CD4-positive, alpha-beta T cell treated with Interleukin-4 for 1 hour (primary cell): ENCODE results near the gene CDH24.

Experiments used
- DNase-seq, 2 donors: peaks; one replicate each; pipeline ENCODE4 v3.0.0-alpha.2; 2020 to 2022

Gene CDH24

DNA sequence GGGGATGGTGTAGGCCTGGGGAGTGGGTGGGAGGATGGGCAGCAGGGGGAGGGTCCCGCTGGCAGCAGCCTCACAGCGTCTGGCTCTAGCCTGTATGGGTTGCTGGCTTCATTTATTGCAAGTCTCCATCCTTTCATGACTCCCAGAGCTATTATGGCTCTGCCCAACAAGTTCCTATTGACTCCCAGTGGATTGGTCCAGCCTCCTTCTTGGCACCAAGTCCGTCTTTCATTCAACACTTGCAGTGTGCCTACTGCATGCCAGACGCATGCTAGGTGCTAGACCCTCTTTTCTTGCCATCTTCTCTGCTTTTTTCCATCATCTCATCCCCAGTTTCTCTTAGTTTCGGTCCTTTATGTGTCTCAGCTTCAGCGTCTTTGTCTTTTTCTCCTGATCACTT lies 14.2 kb downstream of the CDH24 start:
- DNase-seq, result no peak

DNA sequence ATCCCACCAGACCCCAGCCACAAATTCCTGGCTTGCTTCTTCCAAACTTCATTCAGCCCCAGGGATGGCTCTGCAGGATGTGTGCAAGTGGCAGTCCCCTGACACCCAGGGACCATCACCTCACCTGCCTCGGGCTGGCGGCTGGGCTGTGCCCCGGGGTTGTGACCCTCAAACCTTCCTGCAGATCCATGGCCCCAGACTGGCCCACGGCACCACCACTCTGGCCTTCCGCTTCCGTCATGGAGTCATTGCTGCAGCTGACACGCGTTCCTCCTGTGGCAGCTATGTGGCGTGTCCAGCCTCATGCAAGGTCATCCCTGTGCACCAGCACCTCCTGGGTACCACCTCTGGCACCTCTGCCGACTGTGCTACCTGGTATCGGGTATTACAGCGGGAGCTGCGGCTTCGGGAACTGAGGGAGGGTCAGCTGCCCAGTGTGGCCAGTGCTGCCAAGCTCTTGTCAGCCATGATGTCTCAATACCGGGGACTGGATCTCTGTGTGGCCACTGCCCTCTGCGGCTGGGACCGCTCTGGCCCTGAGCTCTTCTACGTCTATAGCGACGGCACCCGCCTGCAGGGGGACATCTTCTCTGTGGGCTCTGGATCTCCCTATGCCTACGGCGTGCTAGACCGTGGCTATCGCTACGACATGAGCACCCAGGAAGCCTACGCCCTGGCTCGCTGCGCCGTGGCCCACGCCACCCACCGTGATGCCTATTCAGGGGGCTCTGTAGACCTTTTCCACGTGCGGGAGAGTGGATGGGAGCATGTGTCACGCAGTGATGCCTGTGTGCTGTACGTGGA lies 15.0 kb downstream of the CDH24 start, which contains the start of gene PSMB11:
Gene PSMB11, plus strand, starts transcription at position 51 of the 804 bp plus-strand sequence. Its CDS starts 14 bp downstream, at position 65.
- DNase-seq, result no peak

DNA sequence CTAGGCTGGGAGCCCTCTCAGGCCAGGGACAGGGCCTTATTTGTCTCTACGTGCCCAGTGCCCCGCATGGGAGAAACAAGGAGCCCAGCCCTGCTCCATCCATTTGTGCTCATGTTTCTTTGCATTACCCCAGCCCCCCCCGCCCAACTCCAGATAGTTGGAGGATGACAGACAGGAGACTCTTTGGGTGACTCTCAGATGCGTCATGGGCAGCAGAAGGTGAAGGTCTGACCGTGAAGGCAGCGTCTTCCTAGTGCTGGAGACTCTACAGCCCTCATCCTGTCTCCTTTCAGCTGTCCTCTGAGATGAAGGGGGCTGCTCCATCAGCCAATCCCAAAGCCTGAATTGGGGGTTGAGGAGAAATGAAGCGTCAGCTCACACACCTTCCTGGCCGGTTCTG lies 15.6 kb downstream of the CDH24 start:
- DNase-seq, result no peak

DNA sequence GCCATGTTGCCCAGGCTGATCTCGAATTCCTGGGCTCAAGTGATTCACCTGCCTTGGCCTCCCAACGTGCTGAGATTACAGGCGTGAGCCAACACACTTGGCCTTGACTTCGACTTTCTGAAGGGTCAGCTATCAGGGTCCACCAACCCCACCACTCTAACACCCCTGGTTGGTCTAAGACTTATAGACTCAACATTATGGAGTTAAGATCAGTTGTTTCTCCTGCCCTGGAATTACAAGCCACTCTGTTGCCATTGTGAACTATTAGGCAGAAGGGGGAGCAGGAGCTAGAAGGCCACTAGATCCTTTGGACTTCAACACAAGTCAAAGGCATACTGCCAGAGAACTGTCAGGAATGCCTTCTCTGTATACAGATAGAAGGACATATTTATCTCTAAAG lies 17.2 kb downstream of the CDH24 start:
- no peak for DNase-seq

DNA sequence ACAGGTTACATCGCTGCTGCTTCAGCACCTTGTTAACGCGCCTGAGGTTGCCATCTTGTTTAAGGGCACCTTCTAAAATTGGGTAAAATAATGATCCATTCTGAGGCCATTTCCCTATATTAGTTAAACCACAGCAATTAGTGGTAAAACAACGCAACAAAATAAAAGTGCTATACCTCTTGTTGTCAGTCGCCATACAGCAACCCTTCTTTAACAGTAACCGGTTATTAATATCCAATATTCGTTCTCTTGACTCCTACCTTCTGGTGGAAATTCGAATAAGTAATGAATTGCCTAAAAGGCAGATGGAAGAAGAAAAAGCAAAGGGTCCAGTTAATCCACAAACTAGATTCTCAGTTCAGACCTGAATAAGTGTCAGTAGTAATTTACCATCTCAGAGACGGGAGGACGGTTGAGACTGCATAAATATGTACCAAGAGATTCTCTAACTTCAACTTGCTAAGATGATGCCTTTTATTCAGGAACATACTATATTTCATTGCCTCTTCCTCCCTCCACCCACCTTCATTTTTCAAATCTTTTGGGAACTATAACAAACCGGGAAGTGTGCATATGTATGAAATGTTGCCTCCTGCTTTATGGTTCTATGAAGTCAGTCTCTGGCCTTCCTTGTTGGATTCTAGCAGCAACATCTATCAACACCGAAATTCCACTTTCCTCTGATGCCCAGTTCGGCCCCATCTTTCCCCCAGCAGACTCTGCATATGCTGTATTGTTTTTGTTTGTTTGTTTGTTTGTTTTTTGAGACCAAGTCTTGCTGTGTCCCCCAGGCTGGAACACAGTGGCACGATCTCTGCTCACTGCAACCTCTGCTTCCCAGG lies 21.8 kb downstream of the CDH24 start:
- DNase-seq, result no peak

DNA sequence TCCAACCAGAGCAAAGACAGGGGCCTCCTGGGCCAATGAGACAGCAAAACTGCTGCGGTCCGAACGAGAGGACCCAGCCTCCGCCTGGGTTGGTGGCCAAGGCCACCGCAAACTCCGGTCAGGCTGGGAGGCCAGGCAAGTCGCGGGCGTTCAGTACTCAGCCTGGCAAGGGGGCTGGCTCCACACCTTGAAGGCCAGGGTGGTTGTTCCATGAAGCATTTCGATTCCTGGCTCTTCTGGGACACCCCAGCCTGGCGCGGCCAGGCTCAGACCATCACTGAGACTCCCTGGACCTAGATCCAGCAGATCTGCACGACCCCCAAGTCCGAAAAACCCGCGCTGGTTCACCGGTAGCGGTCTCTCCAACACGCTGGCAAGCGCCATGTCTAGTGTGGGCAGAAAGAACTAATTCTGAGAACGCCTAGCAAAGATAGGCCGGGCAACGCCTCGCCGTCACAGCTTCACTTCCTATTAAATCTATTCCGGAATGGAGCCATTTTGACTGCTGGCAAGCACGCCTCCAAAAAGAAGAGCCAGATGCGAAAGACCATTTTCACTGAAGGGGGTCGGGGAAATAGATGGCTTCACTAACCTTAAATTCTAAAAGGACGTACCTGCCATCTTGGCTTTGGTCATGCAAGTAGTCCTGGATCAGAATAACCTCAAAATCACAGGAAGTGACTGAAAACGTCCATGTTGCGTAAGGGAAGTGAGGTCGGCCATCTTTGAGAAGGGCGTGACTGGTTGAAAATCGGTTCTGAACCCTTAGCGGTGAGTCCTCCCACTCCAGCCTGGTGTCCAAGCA lies 22.6 kb downstream of the CDH24 start, which contains the start of gene PSMB5:
Gene PSMB5, minus strand, starts transcription at position 403 of the 805 bp plus-strand sequence. Its CDS starts 19 bp downstream, at position 384.
- DNase-seq, result peak; percentile 94 to 95

DNA sequence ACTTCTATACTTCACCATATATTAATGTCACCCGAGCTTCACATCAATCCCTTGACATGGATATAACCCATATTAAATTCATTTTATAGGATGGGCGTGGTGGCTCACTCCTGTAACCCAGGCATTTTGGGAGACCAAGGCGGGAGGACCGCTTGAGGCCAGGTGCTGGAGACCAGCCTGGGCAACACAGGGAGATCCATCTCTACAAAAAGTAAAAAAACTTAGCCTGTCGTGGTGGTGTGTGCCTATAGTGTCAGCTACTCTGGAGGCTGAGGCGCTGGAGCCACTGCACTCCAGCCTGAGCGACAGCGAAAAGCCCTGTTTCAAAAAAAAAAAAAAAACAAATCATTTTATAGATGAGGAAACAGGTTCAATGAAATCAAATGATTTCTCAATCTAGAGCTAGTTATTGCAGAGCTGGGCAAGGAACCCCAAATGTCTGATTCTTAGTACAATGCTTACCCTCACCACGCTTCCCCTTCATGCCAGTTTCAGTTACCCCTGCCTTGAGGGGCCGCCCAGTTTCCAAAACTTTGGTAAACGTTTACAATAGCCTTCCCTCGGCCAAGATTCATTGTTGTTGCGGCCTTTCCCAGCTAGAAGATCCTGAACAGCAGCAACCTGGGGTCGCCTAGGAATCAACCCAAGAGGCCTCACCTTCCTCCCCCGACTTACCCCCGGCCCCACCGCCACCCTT lies 23.4 kb downstream of the CDH24 start:
- DNase-seq, result no peak

DNA sequence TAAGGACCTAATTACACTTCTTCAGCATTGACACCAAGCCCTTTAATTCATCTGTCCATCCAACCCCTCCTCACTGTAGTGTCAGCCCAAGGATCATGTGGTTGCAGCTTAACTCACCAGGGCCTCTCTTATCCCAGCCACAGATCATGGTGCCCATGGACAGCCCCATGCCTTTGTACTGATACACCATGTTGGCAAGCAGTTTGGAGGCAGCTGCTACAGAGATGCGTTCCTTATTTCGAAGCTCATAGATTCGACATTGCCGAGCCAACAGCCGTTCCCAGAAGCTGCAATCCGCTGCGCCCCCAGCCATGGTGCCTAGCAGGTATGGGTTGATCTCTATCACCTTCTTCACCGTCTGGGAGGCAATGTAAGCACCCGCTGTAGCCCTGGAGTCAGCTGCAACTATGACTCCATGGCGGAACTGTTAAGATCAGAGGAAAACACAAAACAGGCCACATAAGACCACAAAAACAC lies 24.0 kb downstream of the CDH24 start:
- no peak for DNase-seq

DNA sequence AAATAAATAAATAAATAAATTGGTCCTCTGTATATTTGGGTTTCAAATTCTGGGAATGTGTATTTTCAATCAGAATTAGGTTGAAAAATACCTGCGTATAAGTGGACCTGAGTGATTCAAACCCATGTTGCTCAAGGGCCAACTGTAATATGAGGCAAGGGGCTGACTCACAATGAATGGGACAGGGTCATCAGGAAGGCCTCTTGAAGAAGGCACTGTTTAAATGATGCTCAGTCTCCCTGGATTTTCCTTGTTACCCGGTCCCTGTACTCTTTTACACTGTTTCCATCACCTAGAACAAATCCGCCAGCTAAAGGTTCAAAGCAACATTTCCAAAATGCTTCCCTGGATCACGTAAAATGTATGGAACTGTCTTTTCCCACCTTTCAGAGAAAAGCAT lies 26.4 kb downstream of the CDH24 start:
- no peak for DNase-seq

DNA sequence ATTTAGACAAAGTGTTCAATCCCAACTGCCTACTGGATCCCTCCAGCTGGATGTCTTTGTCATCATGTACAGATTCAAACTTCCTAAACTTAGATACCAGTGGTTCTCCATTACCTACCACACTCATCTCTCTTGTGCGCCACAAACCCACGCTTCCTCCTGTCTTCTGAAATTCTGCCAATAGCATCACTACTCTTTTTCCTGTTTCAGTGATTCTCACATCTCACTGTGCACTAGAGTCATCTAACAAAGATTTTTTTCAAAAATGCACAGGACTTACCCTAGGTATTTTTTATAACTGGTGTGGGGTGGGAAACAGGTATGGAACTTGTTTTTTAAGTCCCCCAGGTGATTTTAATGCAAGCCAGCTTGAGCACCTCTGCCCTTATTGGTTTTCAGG lies 28.5 kb downstream of the CDH24 start:
- DNase-seq, result peak in 1 of 2 donors; percentile 41

DNA sequence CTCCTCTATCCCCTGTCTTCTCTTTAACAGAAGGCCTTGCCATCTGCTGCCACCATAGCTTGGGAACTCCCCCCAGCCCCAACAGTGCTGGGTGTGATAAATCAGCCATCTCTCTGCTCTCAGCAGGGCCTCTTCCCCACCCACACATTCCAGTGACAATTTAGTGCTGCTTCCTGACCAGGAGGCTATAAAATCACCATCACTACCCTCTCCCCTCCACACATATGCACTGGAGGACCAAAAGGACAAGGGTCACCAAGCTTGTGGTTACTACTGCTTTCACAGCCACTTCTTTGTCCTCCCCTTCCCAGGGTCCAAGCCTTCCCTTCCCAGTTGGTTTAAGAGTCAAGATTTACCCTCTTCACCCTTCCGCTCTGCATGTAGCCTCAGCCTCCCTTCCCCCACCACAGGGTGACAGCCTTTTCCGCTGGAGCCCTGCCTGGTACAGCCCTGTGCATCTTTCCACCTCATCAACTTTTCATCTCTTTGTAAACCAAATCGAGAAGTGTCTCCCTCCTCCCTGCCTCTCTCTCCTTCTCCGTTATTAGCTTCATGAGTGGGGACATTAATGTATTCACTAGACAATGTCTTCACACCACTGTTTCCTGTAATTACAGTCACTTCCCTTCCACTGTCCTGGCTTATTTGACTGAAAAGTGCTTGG lies 32.0 kb downstream of the CDH24 start:
- DNase-seq, result no peak

DNA sequence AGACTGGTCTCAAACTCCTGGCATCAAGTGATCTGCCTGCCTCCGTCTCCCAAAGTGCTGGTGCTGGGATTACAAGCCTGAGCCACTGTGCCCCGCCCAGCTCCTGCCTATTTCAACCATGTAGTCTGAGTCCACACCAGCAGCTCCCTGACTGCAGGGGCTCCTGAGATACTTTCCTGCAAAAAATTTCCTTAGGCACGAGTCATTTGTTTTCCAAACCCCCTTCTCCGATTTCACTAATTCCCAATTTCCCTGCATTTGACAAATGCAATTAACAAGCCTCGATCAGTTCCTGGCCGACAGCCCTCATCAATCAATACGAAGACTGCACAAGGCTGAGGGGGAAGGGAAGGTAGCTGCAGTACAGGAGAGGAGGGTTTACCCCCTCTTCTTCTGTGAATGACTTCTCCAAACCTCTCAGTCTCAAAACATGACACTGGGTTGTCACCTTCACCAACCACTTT lies 32.7 kb downstream of the CDH24 start:
- no peak for DNase-seq

DNA sequence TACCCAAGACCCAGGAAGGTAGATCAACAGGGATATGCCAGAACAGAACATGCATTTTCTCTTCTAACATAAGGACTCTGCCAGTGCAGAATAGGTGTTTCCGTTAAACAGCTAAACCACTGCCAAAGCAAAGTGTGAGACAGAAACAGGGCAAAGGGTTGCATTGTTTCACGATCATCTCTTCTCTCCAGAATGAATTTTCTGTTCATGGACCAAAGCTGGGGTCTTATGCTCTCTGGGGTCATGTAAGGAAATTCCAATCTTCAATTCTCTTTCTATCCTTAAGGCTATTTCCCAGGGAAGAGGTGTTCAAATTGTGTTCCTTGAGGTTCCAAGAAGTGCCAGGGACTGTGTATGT lies 33.5 kb downstream of the CDH24 start:
- DNase-seq, result no peak

DNA sequence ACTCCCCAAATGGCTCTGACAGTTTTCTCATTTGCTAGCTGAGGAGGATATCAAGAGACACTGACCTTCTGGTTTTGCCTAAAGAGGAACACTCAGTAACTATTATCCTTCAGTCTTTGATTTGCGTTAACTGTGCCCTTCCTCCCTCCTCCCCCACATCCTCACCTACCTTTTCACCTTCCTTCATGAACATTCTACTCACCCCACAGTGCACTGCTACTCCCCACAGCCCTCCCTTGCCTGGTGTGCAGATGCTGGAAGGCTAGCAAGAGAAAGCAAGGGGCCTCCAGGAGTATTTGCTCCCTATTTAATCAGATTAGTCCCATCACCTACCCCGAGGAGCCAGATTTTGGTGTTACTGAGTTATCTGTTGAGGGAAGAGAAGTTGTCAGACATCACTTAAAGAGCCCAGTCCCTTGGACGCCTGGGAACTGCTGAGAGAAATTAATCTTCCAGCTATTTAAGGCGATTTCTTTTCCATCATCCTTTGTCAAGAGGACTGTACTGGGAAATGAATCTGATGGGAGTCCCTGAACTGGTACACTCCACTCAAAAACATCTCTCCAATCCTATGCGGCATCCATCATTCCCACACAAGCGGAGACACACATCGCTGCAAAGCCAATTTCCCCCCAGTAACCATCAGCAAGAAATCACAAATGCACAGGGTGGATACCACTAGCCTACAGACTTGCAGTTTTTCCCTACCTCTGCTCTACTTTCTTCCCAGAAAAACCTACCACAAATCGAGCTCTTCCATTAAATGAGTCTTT lies 34.1 kb downstream of the CDH24 start:
- no peak for DNase-seq

DNA sequence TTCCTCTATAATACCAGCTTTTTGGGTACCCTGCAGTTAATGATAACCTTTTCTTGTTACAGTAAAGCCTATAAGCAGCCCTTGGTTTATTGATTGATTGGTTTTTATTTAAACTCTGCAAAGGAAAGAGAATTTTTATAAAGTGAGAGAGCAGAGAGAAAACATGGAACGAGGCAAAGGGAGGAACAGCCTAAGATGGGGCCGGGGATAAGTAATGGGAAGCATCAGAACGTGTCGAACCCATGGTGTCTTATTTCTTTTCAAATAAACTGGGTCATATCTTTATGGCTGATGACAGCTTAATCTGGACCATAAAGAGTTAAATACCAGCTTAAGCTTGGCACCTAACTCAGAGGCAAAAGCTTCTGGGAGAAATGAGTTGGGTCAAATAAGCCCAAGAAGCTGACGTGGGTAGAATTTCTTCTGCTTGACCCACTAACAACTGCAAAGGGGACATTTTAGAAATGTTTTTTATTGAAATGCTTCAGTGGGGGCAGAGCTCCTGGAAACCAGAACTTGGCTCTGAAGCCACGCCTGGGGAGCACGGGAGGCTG lies 35.4 kb downstream of the CDH24 start:
- DNase-seq, result no peak

DNA sequence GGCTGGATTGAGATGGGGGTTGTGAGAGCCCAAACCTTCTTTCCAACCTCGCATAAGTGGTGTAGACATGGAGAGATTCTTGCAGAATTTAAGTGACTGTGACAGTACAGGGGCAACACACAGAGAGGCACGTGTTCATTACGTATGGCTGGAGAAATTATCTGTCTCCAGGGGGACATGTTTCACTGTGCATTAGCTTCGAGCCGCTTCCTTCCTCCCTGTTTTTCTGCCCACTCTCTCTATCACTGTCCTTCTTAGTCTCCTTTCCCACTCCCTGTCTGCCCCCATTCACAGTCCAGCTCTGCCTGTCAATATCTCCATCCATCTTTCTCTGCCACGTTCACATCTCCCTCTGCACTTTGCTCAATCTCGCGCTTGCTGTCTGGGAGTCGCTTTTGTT lies 35.9 kb downstream of the CDH24 start:
- DNase-seq, result no peak

DNA sequence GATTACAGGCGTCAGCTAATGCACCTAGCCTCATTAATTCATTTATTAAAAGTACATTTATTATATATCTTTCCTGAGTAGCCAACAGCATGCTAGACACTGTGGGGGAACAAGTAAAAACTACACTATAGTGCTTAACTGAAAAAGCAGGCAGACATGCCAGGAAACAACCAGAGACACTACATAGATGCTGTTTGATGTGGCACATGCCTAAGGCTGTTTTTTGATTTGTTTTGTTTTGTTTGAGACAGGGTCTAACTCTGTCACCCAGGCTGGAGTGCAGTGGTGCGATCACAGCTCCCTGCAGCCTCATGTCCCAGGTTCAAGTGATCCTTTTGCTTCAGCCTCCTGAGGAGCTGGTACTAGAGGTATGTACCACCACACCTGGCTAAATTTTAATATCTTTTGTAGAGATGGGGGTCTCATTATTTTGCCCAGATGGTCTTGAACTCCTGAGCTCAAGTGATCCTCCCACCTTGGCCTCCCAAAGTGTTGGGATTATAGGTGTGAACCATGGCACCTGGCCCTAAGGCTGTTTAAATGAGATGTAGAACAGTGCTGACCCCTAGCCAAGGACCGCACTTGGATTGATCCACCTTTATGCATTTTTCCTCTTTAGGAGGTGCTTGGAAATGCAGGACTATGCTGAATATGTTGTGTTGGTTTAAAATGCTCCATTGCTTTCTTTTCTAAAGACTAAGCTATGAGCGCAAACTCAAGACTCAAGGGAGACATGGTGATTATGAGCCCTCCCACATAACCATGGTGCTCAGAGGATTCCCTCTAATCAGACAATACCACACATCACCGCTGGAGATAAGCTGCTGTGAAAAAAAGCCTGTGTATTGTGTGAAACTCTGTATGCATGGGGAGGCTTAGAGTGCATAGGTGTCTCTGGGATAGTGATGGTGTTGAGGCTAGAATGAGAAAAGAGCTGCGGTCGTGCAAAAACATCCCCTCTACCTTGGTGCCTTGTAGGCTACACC lies 36.9 kb downstream of the CDH24 start:
- DNase-seq, result no peak

DNA sequence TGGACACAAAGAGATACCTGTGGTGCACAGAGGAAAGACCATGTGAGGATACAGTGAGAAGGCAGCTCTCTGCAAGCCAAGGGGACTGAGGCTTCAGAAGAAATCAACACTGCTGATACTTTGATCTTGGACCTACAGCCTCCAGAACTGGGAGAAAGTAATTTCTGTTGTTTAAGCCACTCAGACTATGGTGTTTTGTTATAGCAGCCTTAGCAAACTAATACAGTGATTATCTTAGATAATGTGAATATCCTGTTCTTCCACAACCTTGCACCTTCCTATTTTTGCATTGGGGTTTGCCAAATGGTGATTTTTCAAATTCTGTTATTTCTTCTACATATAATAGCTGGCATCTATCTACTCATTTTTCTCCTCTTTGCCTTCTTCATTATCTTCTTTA lies 39.2 kb downstream of the CDH24 start:
- no peak for DNase-seq

DNA sequence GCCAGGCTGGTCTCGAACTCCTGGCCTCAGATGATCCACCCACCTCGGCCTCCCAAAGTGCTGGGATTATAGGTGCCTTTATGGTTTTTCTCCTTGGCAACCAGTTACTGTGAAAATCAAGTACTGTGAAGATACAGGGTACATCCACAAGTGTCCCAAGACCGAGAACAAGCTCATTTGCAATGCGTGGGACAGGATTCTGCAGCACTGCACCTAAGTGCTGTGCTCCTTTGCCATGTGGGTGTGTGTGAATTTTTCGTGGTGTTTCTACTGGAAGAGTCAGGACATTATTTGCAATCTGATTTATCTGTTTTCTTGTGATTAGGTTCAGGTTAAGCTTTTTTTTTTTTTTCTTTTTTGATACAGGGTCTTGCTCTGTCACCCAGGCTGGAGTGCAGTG lies 40.2 kb downstream of the CDH24 start:
- DNase-seq, result no peak
